Measurements from ENCODE around the gene TMEM45B.
"Not testable (repeated sequence)": the region's sequence is repeated elsewhere in the genome, so short reads cannot be mapped to it uniquely, and the experiment has no call there.

TMEM45B gene

GRCh38 chr11:129815596-129816461 lies at the start of gene TMEM45B:
TSS of gene TMEM45B (plus strand) at chr11:129815848. CDS start at chr11:129852483, 36,635 bp downstream.
- DNase-seq (ENCODE audit: low spot score) = no peak

GRCh38 chr11:129766898-129767604 lies 48.6 kb upstream of the TMEM45B start:
- peak; percentile 12 for DNase-seq (ENCODE audit: low spot score)

- no peak for DNase-seq (ENCODE audit: low spot score)
These were observed 47.8 kb upstream of the TMEM45B start for GRCh38 chr11:129767827-129768226.

- DNase-seq (ENCODE audit: low spot score) = no peak
These were observed 47.3 kb upstream of the TMEM45B start for GRCh38 chr11:129768356-129768755.

- DNase-seq (ENCODE audit: low spot score) = no peak
These were observed 46.6 kb upstream of the TMEM45B start for GRCh38 chr11:129769059-129769458.

GRCh38 chr11:129770993-129771392 lies 44.7 kb upstream of the TMEM45B start:
- DNase-seq (ENCODE audit: low spot score) = no peak

GRCh38 chr11:129771456-129771855 lies 44.2 kb upstream of the TMEM45B start:
- DNase-seq (ENCODE audit: low spot score) = not testable (repeated sequence)

GRCh38 chr11:129778877-129779276 lies 36.8 kb upstream of the TMEM45B start:
- DNase-seq (ENCODE audit: low spot score) = no peak

- no peak for DNase-seq (ENCODE audit: low spot score)
These were observed 36.3 kb upstream of the TMEM45B start for GRCh38 chr11:129779342-129779741.

- no peak for DNase-seq (ENCODE audit: low spot score)
These were observed 30.1 kb upstream of the TMEM45B start for GRCh38 chr11:129785383-129786111.

- not testable (repeated sequence) for DNase-seq (ENCODE audit: low spot score)
These were observed 29.6 kb upstream of the TMEM45B start for GRCh38 chr11:129786112-129786416.

- no peak for DNase-seq (ENCODE audit: low spot score)
These were observed 28.0 kb upstream of the TMEM45B start for GRCh38 chr11:129787532-129788155.

- DNase-seq (ENCODE audit: low spot score) = no peak
These were observed 27.4 kb upstream of the TMEM45B start for GRCh38 chr11:129788278-129788677.

- no peak for DNase-seq (ENCODE audit: low spot score)
These were observed 25.5 kb upstream of the TMEM45B start for GRCh38 chr11:129790106-129790505.

- DNase-seq (ENCODE audit: low spot score) = no peak
These were observed 24.1 kb upstream of the TMEM45B start for GRCh38 chr11:129791515-129791914.

GRCh38 chr11:129792663-129793062 lies 23.0 kb upstream of the TMEM45B start:
- no peak for DNase-seq (ENCODE audit: low spot score)

GRCh38 chr11:129795089-129795488 lies 20.6 kb upstream of the TMEM45B start:
- no peak for DNase-seq (ENCODE audit: low spot score)

GRCh38 chr11:129798212-129798611 lies 17.4 kb upstream of the TMEM45B start:
- DNase-seq (ENCODE audit: low spot score) = no peak

- DNase-seq (ENCODE audit: low spot score) = not testable (repeated sequence)
These were observed 15.5 kb upstream of the TMEM45B start for GRCh38 chr11:129800162-129800561.

GRCh38 chr11:129800655-129801054 lies 15.0 kb upstream of the TMEM45B start:
- DNase-seq (ENCODE audit: low spot score) = no peak

GRCh38 chr11:129803533-129803932 lies 12.1 kb upstream of the TMEM45B start:
- no peak for DNase-seq (ENCODE audit: low spot score)

- no peak for DNase-seq (ENCODE audit: low spot score)
These were observed 11.6 kb upstream of the TMEM45B start for GRCh38 chr11:129804012-129804411.

Measured in activated CD4-positive, alpha-beta T cell treated with anti-CD3 and anti-CD28 coated beads, Interleukin-2, Interleukin-4, amounts not matched to agents 100 ng/mL and 50 ng/mL, durations not matched to agents 16 hours and 8 hours (primary cell).